Loucy (cell line): Measurements from ENCODE around the gene EFCAB12.

Experiments
- H2AFZ ChIP-seq: fragments of 200-600 bp; sonication (generic); 2 replicates; pipeline ENCODE4 v1.6.0; 2016; ENCODE audit warnings: antibody characterized with exemption, mild to moderate bottlenecking, low read length, moderate library complexity
- H3F3A ChIP-seq: fragments of 200-600 bp; 2 replicates; pipeline ENCODE4 v1.6.0; 2016; ENCODE audit warnings: antibody characterized with exemption, low read depth, mild to moderate bottlenecking
- H3K27me3 ChIP-seq: fragments of 200-600 bp; sonication (generic); 2 replicates; pipeline ENCODE4 v1.6.1; 2014; ENCODE audit warnings: low read length, mild to moderate bottlenecking; ENCODE audit not compliant: insufficient read depth, poor library complexity, severe bottlenecking
- H3K36me3 ChIP-seq: fragments of 200-600 bp; sonication (generic); 2 replicates; pipeline ENCODE4 v1.6.1; 2016; ENCODE audit warnings: low read length; ENCODE audit not compliant: insufficient read depth
- H3K4me1 ChIP-seq: fragments of 200-600 bp; sonication (generic); 2 replicates; pipeline ENCODE4 v1.5.1; 2014; ENCODE audit warnings: low read length, mild to moderate bottlenecking; ENCODE audit not compliant: insufficient read depth, poor library complexity, severe bottlenecking
- H3K4me2 ChIP-seq: fragments of 200-600 bp; sonication (generic); 2 replicates; pipeline ENCODE4 v1.6.0; 2014; ENCODE audit warnings: antibody characterized with exemption, low read length, low read depth, mild to moderate bottlenecking; ENCODE audit not compliant: poor library complexity, severe bottlenecking
- H3K4me3 ChIP-seq: fragments of 200-600 bp; sonication (generic); 2 replicates; pipeline ENCODE4 v1.5.1; 2014; ENCODE audit warnings: low read length, mild to moderate bottlenecking, mixed read lengths; ENCODE audit not compliant: poor library complexity, severe bottlenecking
- H3K79me2 ChIP-seq: fragments of 200-600 bp; sonication (generic); 2 replicates; pipeline ENCODE4 v1.6.1; 2014; ENCODE audit warnings: low read length; ENCODE audit not compliant: insufficient read depth
- H3K9ac ChIP-seq: fragments of 200-600 bp; sonication (generic); 2 replicates; pipeline ENCODE4 v1.6.0; 2014; ENCODE audit warnings: mild to moderate bottlenecking, low read depth, low read length, moderate library complexity; ENCODE audit not compliant: poor library complexity, severe bottlenecking
- H3K9me2 ChIP-seq: fragments of 200-600 bp; sonication (generic); replicated peaks from 2 replicates; pipeline ENCODE4 v1.6.1; 2016; ENCODE audit warnings: low read depth, low read length, mixed read lengths
- H3K9me3 ChIP-seq: fragments of 200-600 bp; sonication (generic); 2 replicates; pipeline ENCODE4 v1.6.1; 2014; ENCODE audit warnings: mild to moderate bottlenecking, antibody characterized with exemption, low read length, low read depth; ENCODE audit not compliant: insufficient read depth
- H4K20me1 ChIP-seq: fragments of 200-600 bp; sonication (generic); 2 replicates; pipeline ENCODE4 v1.6.0; 2014; ENCODE audit warnings: antibody characterized with exemption, low read length, mild to moderate bottlenecking; ENCODE audit not compliant: insufficient read depth, poor library complexity, severe bottlenecking
- CTCF ChIP-seq: fragments of 200-600 bp; sonication (generic); conservative IDR thresholded peaks from 2 replicates; pipeline ENCODE4 v1.5.1; 2014; ENCODE audit warnings: mild to moderate bottlenecking, antibody characterized with exemption, low read length
- EZH2phosphoT487 ChIP-seq: fragments of 200-600 bp; IDR thresholded peaks from 2 replicates; pipeline ENCODE4 v1.6.1; 2018; ENCODE audit warnings: antibody characterized with exemption, mild to moderate bottlenecking, moderate library complexity, borderline replicate concordance

Gene EFCAB12

GRCh38 chr3:129422897-129423296 is 5.5 kb downstream of the EFCAB12 start:
- Histone ChIP-seq H3K27me3 (no peaks in the 10 kb centered on the region), H3K79me2 (no peaks in the 10 kb centered on the region), H3K9me2 (no peaks in the 10 kb centered on the region), H2AFZ (no peak overlapping the region), H3K4me3 (no peak overlapping the region), H3F3A (no peaks in the 10 kb centered on the region), H4K20me1 (no peaks in the 10 kb centered on the region), H3K36me3 (no peaks in the 10 kb centered on the region), H3K9me3 (no peaks in the 10 kb centered on the region), H3K9ac (no peak overlapping the region), H3K4me1 (peaks cover 12% of the 10 kb centered on the region), H3K4me2 (no peak overlapping the region)
- no peak for TF ChIP-seq EZH2phosphoT487
- TF ChIP-seq CTCF = no peak

GRCh38 chr3:129421988-129422745 is 6.3 kb downstream of the EFCAB12 start:
- no peaks in the 10 kb centered on the region for H3K27me3 ChIP-seq
- no peaks in the 10 kb centered on the region for H4K20me1 ChIP-seq
- no peaks in the 10 kb centered on the region for H3K9me3 ChIP-seq
- H3K4me2 ChIP-seq = no peak overlapping the region
- no peak overlapping the region for H3K4me3 ChIP-seq
- TF ChIP-seq EZH2phosphoT487 = no peak
- peak; percentile 38 for TF ChIP-seq CTCF
- no peak overlapping the region for H3K9ac ChIP-seq
- H3K79me2 ChIP-seq = no peaks in the 10 kb centered on the region
- H2AFZ ChIP-seq = no peak overlapping the region
- no peaks in the 10 kb centered on the region for H3F3A ChIP-seq
- peaks cover 12% of the 10 kb centered on the region for H3K4me1 ChIP-seq
- no peaks in the 10 kb centered on the region for H3K9me2 ChIP-seq
- no peaks in the 10 kb centered on the region for H3K36me3 ChIP-seq

- Histone ChIP-seq H3K9me2 (no peaks in the 10 kb centered on the region), H3K4me2 (no peak overlapping the region), H3K36me3 (no peaks in the 10 kb centered on the region), H3K9me3 (no peaks in the 10 kb centered on the region), H3K4me3 (no peak overlapping the region), H3K79me2 (no peaks in the 10 kb centered on the region), H2AFZ (no peak overlapping the region), H3F3A (no peaks in the 10 kb centered on the region), H3K27me3 (no peaks in the 10 kb centered on the region), H4K20me1 (no peaks in the 10 kb centered on the region), H3K9ac (no peak overlapping the region), H3K4me1 (peaks cover 12% of the 10 kb centered on the region)
- no peak for TF ChIP-seq EZH2phosphoT487
These were observed 7.1 kb downstream of the EFCAB12 start for GRCh38 chr3:129421236-129421883.
